D721Med (cell line): Measurements from ENCODE around the gene RALGAPB.

Experiments used
- DNase-seq: peaks from one replicate; pipeline ENCODE4 v3.0.0; 2011; ENCODE audit warnings: low spot score; ENCODE audit not compliant: insufficient read length
- FAIRE-seq: peaks from 2 replicates; lab custom pipeline; 2011; peaks lifted over from hg19 to GRCh38; lab: Jason Lieb, UNC
- TF ChIP-seq, protein P1 (sequence below): IDR thresholded peaks from 2 replicates; pipeline ENCODE4 v1.5.1; 2012; ENCODE audit warnings: mild to moderate bottlenecking, control low read depth; ENCODE audit not compliant: insufficient read depth; ENCODE audit errors: missing control alignments

RALGAPB gene

DNA sequence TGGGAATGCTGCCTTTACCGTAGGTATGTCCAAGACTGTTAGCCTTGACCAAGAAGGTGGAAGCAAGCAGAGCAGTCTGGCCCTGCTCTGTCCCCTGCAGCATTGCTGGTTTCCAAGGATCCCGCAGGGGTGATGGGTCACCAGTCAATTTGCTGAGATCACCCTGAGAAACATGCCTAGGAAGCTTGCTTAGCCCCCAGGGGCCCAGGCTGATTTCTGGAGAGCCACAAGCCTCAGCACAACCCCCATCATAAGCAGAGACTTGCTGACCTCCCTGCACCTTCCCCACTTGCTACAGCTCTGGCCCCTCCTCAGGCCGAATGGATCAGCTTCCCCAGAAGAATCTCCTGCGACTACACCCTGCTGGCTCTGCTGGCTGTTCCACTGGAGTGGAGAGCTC is 150.4 kb downstream of the RALGAPB start:
- no peak for DNase-seq
- TF ChIP-seq, protein P1, sequence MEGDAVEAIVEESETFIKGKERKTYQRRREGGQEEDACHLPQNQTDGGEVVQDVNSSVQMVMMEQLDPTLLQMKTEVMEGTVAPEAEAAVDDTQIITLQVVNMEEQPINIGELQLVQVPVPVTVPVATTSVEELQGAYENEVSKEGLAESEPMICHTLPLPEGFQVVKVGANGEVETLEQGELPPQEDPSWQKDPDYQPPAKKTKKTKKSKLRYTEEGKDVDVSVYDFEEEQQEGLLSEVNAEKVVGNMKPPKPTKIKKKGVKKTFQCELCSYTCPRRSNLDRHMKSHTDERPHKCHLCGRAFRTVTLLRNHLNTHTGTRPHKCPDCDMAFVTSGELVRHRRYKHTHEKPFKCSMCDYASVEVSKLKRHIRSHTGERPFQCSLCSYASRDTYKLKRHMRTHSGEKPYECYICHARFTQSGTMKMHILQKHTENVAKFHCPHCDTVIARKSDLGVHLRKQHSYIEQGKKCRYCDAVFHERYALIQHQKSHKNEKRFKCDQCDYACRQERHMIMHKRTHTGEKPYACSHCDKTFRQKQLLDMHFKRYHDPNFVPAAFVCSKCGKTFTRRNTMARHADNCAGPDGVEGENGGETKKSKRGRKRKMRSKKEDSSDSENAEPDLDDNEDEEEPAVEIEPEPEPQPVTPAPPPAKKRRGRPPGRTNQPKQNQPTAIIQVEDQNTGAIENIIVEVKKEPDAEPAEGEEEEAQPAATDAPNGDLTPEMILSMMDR: no peak
- no peak for FAIRE-seq

GRCh38 chr20:38624084-38624483 is 151.4 kb downstream of the RALGAPB start:
- FAIRE-seq (no peak), DNase-seq (no peak)
- TF ChIP-seq, protein P1: no peak

- DNase-seq (no peak), FAIRE-seq (no peak)
- TF ChIP-seq, protein P1: no peak
Measured at GRCh38 chr20:38625896-38626295, 153.3 kb downstream of the RALGAPB start.

DNA sequence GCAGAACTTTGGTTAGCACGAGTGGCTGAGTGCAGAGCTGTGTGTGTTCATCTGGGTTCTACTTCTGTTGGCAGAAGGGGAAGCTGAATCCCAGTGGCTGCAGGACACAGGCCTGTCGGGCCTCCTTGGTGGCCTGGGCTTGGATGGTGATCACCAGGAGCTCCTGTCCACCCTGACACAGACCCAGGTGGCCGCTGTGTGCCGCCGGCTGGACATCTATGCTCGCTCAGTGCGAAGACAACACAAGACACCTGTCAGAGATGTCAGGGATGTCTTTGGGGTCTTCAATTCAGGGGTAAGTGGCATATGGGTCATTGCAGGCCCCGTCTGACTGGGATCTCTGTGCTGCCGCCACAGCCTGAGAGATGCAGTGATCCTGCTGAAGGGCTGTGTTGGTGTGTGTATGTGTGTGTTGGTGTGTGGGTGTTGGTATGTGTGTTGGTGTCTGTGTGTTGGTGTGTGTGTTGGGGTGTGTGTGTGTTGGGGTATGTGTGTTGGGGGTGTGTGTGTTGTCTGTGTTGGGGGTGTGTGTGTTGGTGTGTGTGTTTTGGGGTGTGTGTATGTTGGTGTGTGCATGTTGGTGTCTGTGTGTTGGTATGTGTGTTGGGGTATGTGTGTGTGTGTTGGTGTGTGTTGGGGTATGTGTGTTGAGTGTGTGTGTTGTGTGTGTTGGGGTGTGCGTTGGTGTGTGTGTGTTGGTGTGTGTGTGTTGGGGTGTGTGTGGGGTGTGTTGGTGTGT is 154.4 kb downstream of the RALGAPB start:
- no peak for DNase-seq
- TF ChIP-seq, protein P1: no peak
- no peak for FAIRE-seq
